Pancreas (tissue), 10 donors: ENCODE results near the gene HTRA1. TPM values are rescaled to one million over a fixed set of nuclear protein-coding genes. Genes with fewer than 3 reads are reported as not detected.

ENCODE experiments used
- ATAC-seq, 4 donors: fragments of 200-7000 bp; cut with Tn5 transposase; one replicate each; pipeline versions ENCODE4 v1.8.0 to v1.9.1; 2020; ENCODE audit warnings: mild to moderate bottlenecking in 4 of 4, moderate library complexity in 4 of 4
- DNase-seq, 6 donors: peaks; one replicate each; pipeline ENCODE4 v3.0.0-alpha.2; 2020
- FAIRE-seq: peaks from 2 replicates; lab custom pipeline; 2012; peaks lifted over from hg19 to GRCh38; lab: Jason Lieb, UNC
- H3K27ac ChIP-seq, 4 donors: fragments of 200-600 bp; sonication (generic); 1 replicate in 3 of 4; 2 replicates in 1 of 4; pipeline versions ENCODE4 v1.5.0 to v1.8.0; 2020
- H3K27me3 ChIP-seq, 4 donors: fragments of 200-600 bp; one replicate each; pipeline ENCODE4 v1.8.0; 2021
- H3K36me3 ChIP-seq, 3 donors: fragments of 200-600 bp; sonication (generic) in 1 of 3; one replicate each; pipeline versions ENCODE4 v1.5.0 to v1.8.0; 2020 to 2021
- H3K4me1 ChIP-seq, 3 donors: fragments of 200-600 bp; one replicate each; pipeline ENCODE4 v1.8.0; 2021
- H3K4me3 ChIP-seq, 4 donors: fragments of 200-600 bp; sonication (generic) in 2 of 4; one replicate each; pipeline versions ENCODE4 v1.5.0 to v1.8.0; 2020 to 2021
- H3K9me3 ChIP-seq, 4 donors: fragments of 200-600 bp; one replicate each; pipeline ENCODE4 v1.8.0; 2021
- CTCF ChIP-seq, 4 donors: fragments of 200-600 bp; sonication (generic) in 3 of 4; IDR thresholded peaks; one replicate each; pipeline versions ENCODE4 v1.5.0 to v1.8.0; 2021; ENCODE audit warnings: antibody characterized with exemption in 4 of 4
- WGBS, 2 donors: extraction: QIAGEN DNeasy Blood & Tissue Kit; methylation state at CpG; one replicate each; pipeline ENCODE4 v1.1.7; 2013; 5-methylcytosine and 5-hydroxymethylcytosine counted together
- intact Hi-C, 3 donors: fragments of 100-400 bp; cut with DNase I; formaldehyde crosslinking; loops; one replicate each; pipeline versions ENCODE4 v1.11.1 to v1.14.2; 2022
- polyA plus RNA-seq, 2 donors: library from polyadenylated mRNA; stranded (reverse); fragments of 200-250 nt; gene quantifications; one replicate each; pipeline ENCODE4 v1.2.3, GENCODE V29; 2013
- total RNA-seq, 6 donors: library from RNA; stranded (reverse); fragmentation: NEBNext Ultra II Directional in 4 of 6; extraction: Animal tissue kit (Norgen Biotek cat#: 25700) in 4 of 6; gene quantifications; one replicate each; pipeline versions ENCODE4 v1.2.1 to v1.2.4, GENCODE V29; 2021 to 2023
- donor health status: healthy with polysubstance abuse.
- donor health status: DM: no; HTN: no; CAD: no; lungs with moderate emphysema.
- donor health status: DM: no; HTN: no; CAD: no.
- donor health status: control.
- donor health status: control.
- donor health status: Bipolar disorder and iron deficiency.
- donor health status: DM: yes; HTN: yes; CAD: no.
- donor health status: DM: no; HTN: no; CAD: no.
- donor health status: DM: no; HTN: no; CAD: no.
- donor health status: DM: yes; HTN: yes; CAD: no.

HTRA1 gene
- total and polyA plus RNA-seq, 8 donors: 10.4 to 83.0 (median 20.8) TPM

- intact Hi-C loops: no loop called here
- no peak for TF ChIP-seq CTCF (IDR thresholded peaks at IDR 0.05)
- H3K27ac ChIP-seq: no peak overlapping the region
These were observed 40.7 kb upstream of the HTRA1 start for GRCh38 chr10:122420624-122421007.

GRCh38 chr10:122421054-122421625 lies 40.2 kb upstream of the HTRA1 start:
- Histone ChIP-seq H3K9me3 (no peaks in the 10 kb centered on the region), H3K27me3 (no peaks in the 10 kb centered on the region), H3K36me3 (peaks cover 0 to 16% (median 4%) of the 10 kb centered on the region in 3 donors), H3K27ac (no peak overlapping the region), H3K4me3 (no peak overlapping the region), H3K4me1 (peaks cover 0 to 3% (median 0%) of the 10 kb centered on the region in 3 donors)
- TF ChIP-seq CTCF (IDR thresholded peaks at IDR 0.05): no peak
- intact Hi-C loops: no loop called here
- ATAC-seq (no peak), FAIRE-seq (no peak), DNase-seq (no peak)
- WGBS, 2 donors: 72 to 84% methylated on average over 3 of the region's 3 CpGs

More at GRCh38 chr10:122420624-122421007, 40.7 kb upstream of the HTRA1 start:
- 91 to 92% methylated on average over 3 of the region's 3 CpGs for WGBS, 2 donors
- Histone ChIP-seq H3K27me3 (no peaks in the 10 kb centered on the region), H3K4me1 (peaks cover 0 to 3% (median 0%) of the 10 kb centered on the region in 3 donors), H3K4me3 (no peak overlapping the region), H3K36me3 (peaks cover 0 to 22% (median 4%) of the 10 kb centered on the region in 3 donors), H3K9me3 (no peaks in the 10 kb centered on the region)
- DNase-seq (no peak), FAIRE-seq (no peak), ATAC-seq (no peak)

- Histone ChIP-seq H3K4me3 (no peak overlapping the region), H3K27me3 (no peaks in the 10 kb centered on the region), H3K9me3 (no peaks in the 10 kb centered on the region), H3K36me3 (peaks cover 0 to 10% (median 2%) of the 10 kb centered on the region in 3 donors), H3K4me1 (peaks cover 0 to 3% (median 0%) of the 10 kb centered on the region in 3 donors), H3K27ac (no peak overlapping the region)
- no peak for TF ChIP-seq CTCF (IDR thresholded peaks at IDR 0.05)
- ATAC-seq (no peak), DNase-seq (no peak), FAIRE-seq (no peak)
- intact Hi-C loops: no loop called here
These were observed 39.6 kb upstream of the HTRA1 start for GRCh38 chr10:122421742-122422141.

- DNase-seq (no peak), ATAC-seq (no peak), FAIRE-seq (peak; percentile 9)
- H3K27me3 ChIP-seq: no peaks in the 10 kb centered on the region
- peaks cover 0 to 3% (median 0%) of the 10 kb centered on the region in 3 donors for H3K4me1 ChIP-seq
- WGBS, 2 donors: 85 to 90% methylated on average over 5 of the region's 5 CpGs
- H3K4me3 ChIP-seq: no peak overlapping the region
- intact Hi-C loops: no loop called here
- peaks cover 0 to 17% (median 0%) of the 10 kb centered on the region in 3 donors for H3K36me3 ChIP-seq
- no peaks in the 10 kb centered on the region for H3K9me3 ChIP-seq
- no peak for TF ChIP-seq CTCF (IDR thresholded peaks at IDR 0.05)
- H3K27ac ChIP-seq: no peak overlapping the region
These were observed 38.9 kb upstream of the HTRA1 start for GRCh38 chr10:122422266-122422989.

GRCh38 chr10:122424059-122424458 lies 37.3 kb upstream of the HTRA1 start:
- ATAC-seq (no peak), DNase-seq (no peak), FAIRE-seq (no peak)
- H3K27ac ChIP-seq: no peak overlapping the region
- H3K27me3 ChIP-seq: no peaks in the 10 kb centered on the region
- peaks cover 0 to 3% (median 0%) of the 10 kb centered on the region in 3 donors for H3K4me1 ChIP-seq
- no peak overlapping the region for H3K4me3 ChIP-seq
- WGBS, 2 donors: 95% methylated on average over 2 of the region's 2 CpGs
- H3K36me3 ChIP-seq: peaks cover 0 to 15% (median 0%) of the 10 kb centered on the region in 3 donors
- intact Hi-C loops: no loop called here
- TF ChIP-seq CTCF (IDR thresholded peaks at IDR 0.05): no peak
- no peaks in the 10 kb centered on the region for H3K9me3 ChIP-seq
